H1 (cell line): ENCODE data around the gene GNAL. TPM values are rescaled to one million over a fixed set of nuclear protein-coding genes. Genes with fewer than 3 reads are reported as not detected.
A peak's percentile ranks its signal among the peaks of the same experiment; 100 is the strongest.

Source experiments
- ASH2L ChIP-seq: fragments of 200-600, 300-600 bp; sonication (generic); IDR thresholded peaks from one replicate; pipeline ENCODE4 v1.7.1; 2017; ENCODE audit warnings: low read length
- BRCA1 ChIP-seq: IDR thresholded peaks from 2 replicates; pipeline ENCODE4 v1.6.1; 2012; ENCODE audit warnings: low read depth, low read length, improper control_type of control experiment
- CBX5 ChIP-seq: fragments of 300-800, 300-1000 bp; sonication (generic); IDR thresholded peaks from 2 replicates; pipeline ENCODE4 v1.7.1; 2016; ENCODE audit warnings: antibody characterized with exemption, low read length, low read depth
- CHD2 ChIP-seq: IDR thresholded peaks from 2 replicates; pipeline ENCODE4 v1.6.1; 2012; ENCODE audit warnings: low read length, improper control_type of control experiment
- CREB1 ChIP-seq: IDR thresholded peaks from 2 replicates; pipeline ENCODE4 v1.6.1; 2012; ENCODE audit warnings: inconsistent platforms
- CTBP2 ChIP-seq: IDR thresholded peaks from 2 replicates; pipeline ENCODE4 v1.7.0; 2011; ENCODE audit warnings: borderline replicate concordance, mild to moderate bottlenecking, moderate library complexity, mixed read lengths, low read length; ENCODE audit not compliant: insufficient read depth, insufficient read length
- EZH2 ChIP-seq: fragments of 200-600 bp; sonication (generic); IDR thresholded peaks from 2 replicates; pipeline ENCODE4 v1.7.1; 2012; ENCODE audit warnings: low read depth, mild to moderate bottlenecking, moderate library complexity, low read length, inconsistent platforms; ENCODE audit not compliant: severe bottlenecking
- JUN ChIP-seq: IDR thresholded peaks from 2 replicates; pipeline ENCODE4 v1.6.1; 2011; ENCODE audit warnings: low read depth, mild to moderate bottlenecking, improper control_type of control experiment, low read length
- KDM1A ChIP-seq: fragments of 200-600, 300-600 bp; sonication (generic); IDR thresholded peaks from 2 replicates; pipeline ENCODE4 v1.7.1; 2016; ENCODE audit warnings: mild to moderate bottlenecking, low read length, borderline replicate concordance
- KDM4A ChIP-seq: IDR thresholded peaks from one replicate; pipeline ENCODE4 v1.7.1; 2012; ENCODE audit warnings: low read depth, mild to moderate bottlenecking, moderate library complexity, low read length, inconsistent platforms; ENCODE audit not compliant: severe bottlenecking
- NANOG ChIP-seq: IDR thresholded peaks from 2 replicates; pipeline ENCODE4 v1.6.1; 2011; ENCODE audit warnings: low read length, low read depth, mild to moderate bottlenecking, inconsistent platforms; ENCODE audit not compliant: insufficient read depth, poor library complexity, severe bottlenecking
- PHF8 ChIP-seq: fragments of 200-600 bp; sonication (generic); conservative IDR thresholded peaks from 2 replicates; pipeline ENCODE4 v1.7.1; 2012; ENCODE audit warnings: low read depth, mild to moderate bottlenecking, inconsistent platforms, low read length, moderate library complexity
- RAD21 ChIP-seq, 2 experiments: IDR thresholded peaks in 1 of 2; conservative IDR thresholded peaks in 1 of 2; 2 replicates each; pipeline ENCODE4 v1.6.1; 2011; ENCODE audit warnings: low read depth in 2 of 2, low read length in 2 of 2, improper control_type of control experiment in 1 of 2, inconsistent platforms in 1 of 2, mild to moderate bottlenecking in 1 of 2, moderate library complexity in 1 of 2
- SIN3A ChIP-seq, 2 experiments: IDR thresholded peaks in 1 of 2; conservative IDR thresholded peaks in 1 of 2; 2 replicates each; pipeline ENCODE4 v1.6.1; 2011 to 2012; ENCODE audit warnings: low read length in 2 of 2, improper control_type of control experiment in 1 of 2, low read depth in 1 of 2, mild to moderate bottlenecking in 1 of 2
- SP1 ChIP-seq: IDR thresholded peaks from 2 replicates; pipeline ENCODE4 v1.6.1; 2011; ENCODE audit warnings: low read depth, low read length
- SRF ChIP-seq: IDR thresholded peaks from 2 replicates; pipeline ENCODE4 v1.6.1; 2011; ENCODE audit warnings: mild to moderate bottlenecking, low read depth, low read length, moderate library complexity
- TAF1 ChIP-seq: IDR thresholded peaks from 2 replicates; pipeline ENCODE4 v1.6.1; 2011; ENCODE audit warnings: mild to moderate bottlenecking, low read depth, low read length
- TBP ChIP-seq: IDR thresholded peaks from 2 replicates; pipeline ENCODE4 v1.6.1; 2011; ENCODE audit warnings: low read depth, low read length, improper control_type of control experiment
- TCF12 ChIP-seq: IDR thresholded peaks from 2 replicates; pipeline ENCODE4 v1.6.1; 2011; ENCODE audit warnings: low read depth, mild to moderate bottlenecking, low read length
- TEAD4 ChIP-seq: IDR thresholded peaks from 2 replicates; pipeline ENCODE4 v1.6.1; 2012; ENCODE audit warnings: low read depth, low read length, inconsistent platforms, mixed read lengths
- polyA plus RNA-seq, 7 experiments: library from polyadenylated mRNA; depleted of rRNA in 3 of 7; stranded (reverse) in 5 of 7; unstranded in 2 of 7; fragments of >200 nt in 5 of 7; fragments of 200-250 nt in 2 of 7; gene quantifications; 1 replicate in 5 of 7; 2 replicates in 1 of 7; 4 replicates in 1 of 7; pipeline versions ENCODE4 v1.2.1 to v1.2.3, GENCODE V29; 2011 to 2013; ENCODE audit warnings: missing spikeins in 2 of 7, mixed read lengths in 2 of 7
- total RNA-seq: library from RNA; stranded (reverse); fragmentation: NEBNext Ultra II Directional; extraction: Animal tissue kit (Norgen Biotek cat#: 25700); gene quantifications from 2 replicates; pipeline ENCODE4 v1.2.1, GENCODE V29; 2021
- TF ChIP-seq, protein P1 (sequence below): IDR thresholded peaks from 2 replicates; pipeline ENCODE4 v1.6.1; 2012; ENCODE audit warnings: low read length, inconsistent platforms
- TF ChIP-seq, protein P2 (sequence below): IDR thresholded peaks from 2 replicates; pipeline ENCODE4 v1.6.1; 2011; ENCODE audit warnings: low read depth, mild to moderate bottlenecking, low read length; ENCODE audit not compliant: insufficient read depth

Gene GNAL
- total and polyA plus RNA-seq, 2 of the 8 experiments (the other 6 are each of a cell fraction or from before 2014, with no cell fraction given): 13.2 to 18.3 TPM

DNA sequence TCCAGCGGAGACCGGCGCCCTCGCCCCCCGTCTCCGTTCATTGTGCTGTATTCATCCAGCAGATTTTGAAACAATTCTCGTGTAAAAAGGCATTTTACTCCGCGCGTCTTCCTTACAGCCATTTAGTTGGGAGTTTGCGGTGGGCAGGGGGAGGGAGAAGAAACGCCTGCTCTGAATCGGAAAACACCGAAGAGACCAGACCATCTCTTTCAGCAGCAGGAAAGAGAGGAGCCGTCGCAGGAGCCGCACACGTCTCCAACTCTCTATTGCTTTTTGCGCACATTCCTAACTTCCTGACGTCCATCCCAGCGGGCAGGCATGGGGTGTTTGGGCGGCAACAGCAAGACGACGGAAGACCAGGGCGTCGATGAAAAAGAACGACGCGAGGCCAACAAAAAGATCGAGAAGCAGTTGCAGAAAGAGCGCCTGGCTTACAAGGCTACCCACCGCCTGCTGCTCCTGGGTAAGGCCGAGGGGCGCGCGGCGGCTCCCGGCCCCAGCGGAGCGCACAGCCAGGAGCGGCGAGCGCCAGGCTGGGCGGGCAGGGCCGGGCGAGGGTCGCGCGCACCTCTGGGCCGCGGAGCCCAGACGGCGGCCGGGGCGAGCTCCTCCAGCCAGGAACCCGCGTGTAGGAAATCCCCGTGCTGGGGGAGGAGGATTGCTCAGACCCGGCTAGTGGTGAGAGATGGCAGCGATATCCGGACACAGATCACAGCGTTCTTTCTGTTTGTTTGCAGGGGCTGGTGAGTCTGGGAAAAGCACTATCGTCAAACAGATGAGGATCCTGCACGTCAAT is 63.2 kb downstream of the GNAL start (continued):
- no peak for TF ChIP-seq NANOG
- no peak for TF ChIP-seq TEAD4
- TF ChIP-seq TAF1: no peak
- TF ChIP-seq JUN: no peak
- TF ChIP-seq, protein P1, sequence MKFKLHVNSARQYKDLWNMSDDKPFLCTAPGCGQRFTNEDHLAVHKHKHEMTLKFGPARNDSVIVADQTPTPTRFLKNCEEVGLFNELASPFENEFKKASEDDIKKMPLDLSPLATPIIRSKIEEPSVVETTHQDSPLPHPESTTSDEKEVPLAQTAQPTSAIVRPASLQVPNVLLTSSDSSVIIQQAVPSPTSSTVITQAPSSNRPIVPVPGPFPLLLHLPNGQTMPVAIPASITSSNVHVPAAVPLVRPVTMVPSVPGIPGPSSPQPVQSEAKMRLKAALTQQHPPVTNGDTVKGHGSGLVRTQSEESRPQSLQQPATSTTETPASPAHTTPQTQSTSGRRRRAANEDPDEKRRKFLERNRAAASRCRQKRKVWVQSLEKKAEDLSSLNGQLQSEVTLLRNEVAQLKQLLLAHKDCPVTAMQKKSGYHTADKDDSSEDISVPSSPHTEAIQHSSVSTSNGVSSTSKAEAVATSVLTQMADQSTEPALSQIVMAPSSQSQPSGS: no peak
- no peak for TF ChIP-seq SP1
- TF ChIP-seq ASH2L: no peak
- no peak for TF ChIP-seq KDM1A
- no peak for TF ChIP-seq CBX5
- TF ChIP-seq KDM4A: peak; percentile 28
- TF ChIP-seq PHF8: no peak
- no peak for TF ChIP-seq SRF
- TF ChIP-seq CREB1: peak; percentile 33; the same call in 1 of the 2 replicates
- no peak for TF ChIP-seq TBP
- TF ChIP-seq, protein P2, sequence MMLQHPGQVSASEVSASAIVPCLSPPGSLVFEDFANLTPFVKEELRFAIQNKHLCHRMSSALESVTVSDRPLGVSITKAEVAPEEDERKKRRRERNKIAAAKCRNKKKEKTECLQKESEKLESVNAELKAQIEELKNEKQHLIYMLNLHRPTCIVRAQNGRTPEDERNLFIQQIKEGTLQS: no peak
- TF ChIP-seq CTBP2: peak; percentile 46
- TF ChIP-seq BRCA1: no peak
- no peak for TF ChIP-seq TCF12
- no peak for TF ChIP-seq RAD21 (IDR thresholded peaks at IDR 0.05 in 1 of 2, conservative IDR thresholded peaks at IDR 0.05 in 1 of 2; ENCODE audit: low read depth in 2 of 2, low read length in 2 of 2)
- TF ChIP-seq EZH2: peak; percentile 40
- TF ChIP-seq SIN3A (conservative IDR thresholded peaks at IDR 0.05 in 1 of 2, IDR thresholded peaks at IDR 0.05 in 1 of 2; ENCODE audit: low read depth in 1 of 2, low read length in 2 of 2): no peak
- TF ChIP-seq CHD2: no peak
